Brain pericyte (primary cell): ENCODE results near the gene RENBP.

Experiments
- DNase-seq: peaks from one replicate; pipeline ENCODE4 v3.0.0-alpha.2; 2012; ENCODE audit warnings: low read depth, low spot score

Gene RENBP

DNA sequence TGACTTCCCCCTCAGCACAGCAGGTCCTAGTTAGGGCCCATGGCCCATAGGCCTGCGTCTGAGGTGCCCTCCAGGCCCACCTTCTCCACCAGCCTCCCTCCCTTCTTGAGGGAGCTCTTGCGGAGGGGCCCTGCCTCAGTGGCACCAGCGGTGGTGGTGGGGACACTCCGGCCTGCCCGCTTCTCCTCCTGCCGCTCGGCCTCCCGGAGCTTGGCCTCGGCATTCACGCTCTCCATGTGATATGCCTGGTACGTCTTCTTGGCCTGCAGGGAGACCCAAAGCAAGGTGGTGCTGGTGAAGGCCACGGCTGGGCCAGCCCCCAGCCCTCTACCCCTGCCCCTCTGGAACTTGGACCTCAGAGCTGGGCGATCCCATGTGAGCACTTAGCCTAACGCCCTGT, 23.9 kb downstream of the RENBP start:
- no peak for DNase-seq

DNA sequence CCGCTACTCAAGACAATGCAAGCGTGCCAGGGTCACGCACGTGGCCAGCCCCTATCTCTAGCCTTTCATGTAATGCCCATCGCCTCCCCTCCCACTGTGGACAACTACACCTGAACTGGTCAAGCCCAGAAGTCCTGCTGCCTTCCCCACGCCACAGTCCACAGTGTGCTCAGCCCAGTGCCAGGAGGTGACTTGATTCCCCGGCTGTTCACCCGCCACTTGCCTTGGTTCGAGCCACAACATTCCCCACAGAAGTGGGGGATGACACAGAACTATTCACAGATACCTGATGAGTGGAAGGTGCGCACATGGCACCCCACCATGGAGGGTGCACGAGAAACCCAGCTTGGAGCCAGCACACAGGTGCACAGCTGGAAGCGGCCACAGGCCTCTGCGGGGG, 25.2 kb downstream of the RENBP start:
- DNase-seq: no peak

DNA sequence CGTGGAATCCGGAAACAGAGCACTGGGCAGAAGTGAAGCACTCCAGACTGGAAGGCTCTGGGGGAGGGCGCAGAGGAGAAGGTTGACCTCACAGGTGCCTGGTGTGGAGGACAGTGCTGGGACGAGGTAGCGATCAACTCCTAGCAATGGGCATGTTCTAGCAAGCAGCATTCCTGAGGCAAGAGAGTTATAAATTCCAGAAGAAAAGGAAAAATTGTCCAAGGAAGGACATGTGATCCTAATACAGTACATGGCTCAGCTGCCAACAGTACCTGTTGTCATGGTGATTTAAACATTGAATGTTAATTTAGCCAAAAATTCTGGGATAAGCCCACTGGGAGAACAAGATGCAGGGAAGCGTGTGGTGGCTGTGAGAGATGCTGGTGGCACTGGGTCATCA, 26.6 kb downstream of the RENBP start:
- DNase-seq: no peak

DNA sequence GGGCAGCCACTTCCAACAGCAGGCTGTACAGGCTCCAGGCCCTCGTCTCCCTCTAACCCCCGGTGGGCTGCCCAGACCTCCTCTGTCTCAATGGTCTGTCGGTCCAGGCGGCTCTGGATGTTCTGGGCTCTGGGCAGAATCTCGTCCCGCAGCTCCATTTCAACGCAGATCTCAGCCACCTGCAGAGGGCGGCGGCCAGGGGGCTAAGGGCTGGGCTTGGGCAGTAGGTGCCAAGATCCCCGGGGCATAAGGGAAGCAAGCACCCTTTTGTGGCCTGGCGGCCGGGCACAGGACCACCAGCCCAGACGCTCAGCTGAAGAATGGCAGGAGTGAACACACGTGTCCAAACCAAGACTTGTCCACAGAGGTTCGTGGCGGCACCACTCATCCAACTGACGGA, 30.7 kb downstream of the RENBP start:
- DNase-seq: no peak

DNA sequence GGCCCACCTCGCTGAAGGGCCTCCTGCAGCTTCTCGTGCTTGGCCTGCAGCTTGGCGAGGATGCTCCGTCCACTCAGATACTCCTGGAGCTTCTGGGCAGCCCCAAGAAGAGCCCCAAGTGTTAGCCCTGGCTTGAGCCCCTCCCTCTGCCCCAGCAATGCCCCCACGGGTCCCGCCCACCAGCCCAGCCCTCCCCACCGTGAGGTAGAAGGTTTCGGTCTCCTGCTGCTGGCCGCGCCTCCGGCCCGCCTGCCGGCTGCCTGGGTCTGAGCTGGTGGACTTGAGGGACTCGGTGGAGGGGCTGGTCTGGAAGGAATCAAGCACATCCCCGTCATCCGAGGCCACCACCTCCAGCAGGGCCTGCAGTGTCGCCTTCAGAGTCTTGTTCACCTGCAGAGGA, 31.2 kb downstream of the RENBP start:
- no peak for DNase-seq

DNA sequence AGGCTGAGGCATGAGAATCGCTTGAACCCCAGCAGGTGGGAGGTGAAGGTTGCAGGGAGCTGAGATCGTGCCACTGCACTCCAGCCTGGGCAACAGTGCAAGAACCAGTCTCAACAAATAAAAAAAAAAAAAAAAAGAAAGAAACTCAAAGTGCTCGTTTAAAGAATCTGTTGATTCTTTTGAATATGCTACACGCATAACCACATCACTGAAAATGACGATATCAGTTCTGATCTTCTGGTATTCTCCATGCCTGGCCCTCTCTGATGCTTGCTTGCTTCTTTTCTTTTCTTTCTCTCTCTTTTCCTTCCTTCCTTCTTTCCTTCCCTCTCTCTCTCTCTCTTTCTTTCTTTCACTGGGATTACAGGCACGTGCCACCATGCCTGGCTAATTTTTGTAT, 32.6 kb downstream of the RENBP start:
- DNase-seq: no peak

DNA sequence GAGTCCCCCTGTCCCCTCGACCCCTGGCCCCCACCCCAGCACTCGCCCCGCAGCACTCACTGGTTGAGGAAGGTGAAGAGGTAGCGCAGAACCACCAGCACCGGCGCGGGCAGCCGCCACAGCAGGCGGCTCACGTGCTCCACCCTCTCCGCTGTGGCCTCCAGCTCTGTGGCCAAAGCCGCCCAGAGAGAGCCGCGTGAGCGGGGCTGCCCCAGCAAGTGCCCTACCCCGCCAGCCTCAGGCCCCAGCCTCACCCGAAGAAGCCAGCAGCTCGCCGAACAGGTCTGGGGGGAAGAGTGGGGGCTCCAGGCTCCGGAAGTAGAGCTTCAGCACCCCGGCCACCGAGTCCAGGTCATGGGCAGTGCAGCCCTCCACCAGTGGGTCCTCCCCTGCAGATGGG, 34.0 kb downstream of the RENBP start:
- no peak for DNase-seq

DNA sequence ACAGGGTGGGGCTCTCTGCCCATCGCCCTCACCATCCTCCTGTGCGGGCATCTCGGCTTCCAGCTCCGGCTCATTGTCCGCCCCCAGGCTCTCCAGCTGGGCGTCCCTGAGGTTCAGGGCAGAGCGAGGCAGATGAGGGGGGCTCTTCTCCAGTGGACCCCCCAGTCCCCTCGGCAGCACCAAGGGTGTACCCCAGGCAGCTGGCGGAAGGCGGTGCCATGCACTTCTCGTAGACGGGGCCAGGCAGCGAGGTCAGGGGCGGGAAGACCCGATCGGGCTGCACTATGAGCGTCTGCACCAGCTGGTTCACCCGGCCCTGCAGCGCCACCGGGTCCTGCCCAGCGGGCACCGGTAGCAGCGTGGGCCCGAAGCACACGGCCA, 34.5 kb downstream of the RENBP start:
- DNase-seq: no peak

DNA sequence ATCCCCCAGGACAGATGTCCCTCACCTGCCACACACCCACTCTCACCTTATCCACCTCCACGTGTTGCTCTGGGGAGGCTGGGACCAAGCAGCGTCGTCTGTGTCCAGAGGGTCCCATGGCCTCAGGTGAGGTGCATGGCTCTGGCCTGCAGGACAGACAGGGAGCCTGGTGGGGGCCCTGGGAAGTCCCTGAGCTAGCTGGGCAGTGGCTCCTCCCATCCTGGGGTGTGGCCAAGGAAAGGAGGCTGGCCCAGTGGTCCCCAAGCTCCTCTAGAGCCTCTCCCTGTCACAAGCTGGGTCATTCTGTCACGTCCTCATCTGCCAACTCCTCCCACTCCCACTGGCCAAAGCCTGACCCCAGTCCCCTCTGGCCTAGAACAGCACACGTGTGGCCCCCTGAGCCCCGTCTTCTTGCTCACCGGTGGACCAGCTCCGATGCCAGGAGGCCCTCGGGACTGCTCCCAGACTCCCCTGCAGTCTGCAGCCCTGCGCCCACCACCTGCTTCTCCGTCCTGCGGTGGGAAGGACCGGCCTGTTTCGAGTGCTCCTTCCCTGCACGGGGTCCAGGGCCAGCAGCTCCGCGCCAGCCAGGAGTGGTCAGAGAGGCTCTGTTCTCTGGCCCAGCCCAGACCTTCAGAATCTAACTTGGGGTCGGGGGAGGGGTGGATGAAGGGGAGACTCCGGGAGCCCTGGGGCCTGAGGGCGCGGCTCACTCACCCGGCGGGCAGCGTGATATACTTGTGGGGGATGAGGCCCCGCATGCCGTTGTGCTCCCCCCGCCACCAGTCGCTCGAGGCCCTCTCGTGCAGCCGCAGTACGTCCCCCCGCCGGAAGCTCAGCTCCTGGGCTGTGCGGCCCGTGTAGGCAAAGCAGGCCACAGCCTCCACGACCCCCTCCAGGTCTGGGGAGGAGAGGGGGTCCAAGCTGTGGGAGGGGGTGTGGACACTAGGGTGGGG, 35.1 kb downstream of the RENBP start:
- no peak for DNase-seq

DNA sequence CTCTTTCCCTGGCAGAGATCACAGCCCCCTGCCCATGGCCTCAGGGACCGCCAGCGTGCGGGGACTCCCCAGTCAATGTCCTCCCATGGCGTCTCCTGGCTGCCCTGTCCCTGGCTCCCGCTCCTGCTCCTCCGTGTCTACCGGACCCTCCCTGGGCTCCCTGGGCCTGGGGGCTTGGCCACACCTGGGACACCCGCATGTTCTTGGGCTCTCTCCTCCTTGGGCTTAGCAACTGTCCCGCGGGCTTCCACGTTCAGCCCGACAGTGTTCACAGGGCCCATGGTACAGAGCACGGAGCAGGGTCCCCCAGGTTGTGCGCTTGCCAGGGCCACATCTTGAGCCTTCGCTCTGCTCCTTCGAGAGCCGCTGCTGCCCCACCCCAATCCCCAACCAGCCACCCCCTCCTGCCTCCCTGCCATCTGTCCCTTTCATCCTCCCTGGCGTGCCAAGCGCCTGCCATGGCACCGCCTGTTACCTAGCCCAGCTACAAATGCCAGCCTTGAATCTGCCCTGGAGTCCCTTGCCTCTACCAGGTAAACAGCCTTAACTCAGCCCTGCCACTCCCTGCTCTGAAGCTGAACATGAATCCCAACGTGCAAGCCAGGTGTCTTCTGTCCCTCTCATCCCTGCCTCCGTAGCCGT, 36.1 kb downstream of the RENBP start:
- no peak for DNase-seq

DNA sequence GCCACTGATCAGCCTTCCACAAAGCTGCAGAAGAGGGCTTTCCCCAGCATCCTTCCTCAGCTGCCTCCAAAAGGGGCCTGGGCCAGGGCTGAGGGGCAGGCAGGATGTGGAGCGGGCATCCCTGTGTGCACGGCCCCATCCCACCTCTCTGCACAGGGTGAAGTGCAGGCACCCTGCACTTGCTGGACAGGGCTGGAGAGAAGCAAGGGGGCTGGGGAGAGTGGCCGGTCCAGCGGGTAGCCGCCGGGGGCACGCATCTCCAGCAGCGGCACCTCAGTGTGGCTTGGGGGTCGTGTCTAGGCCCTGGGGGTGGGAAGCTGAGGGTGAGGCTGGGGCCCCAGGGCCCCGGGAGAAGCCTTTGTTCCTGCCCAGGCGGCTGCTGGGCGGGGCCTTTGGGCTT, 37.0 kb downstream of the RENBP start:
- no peak for DNase-seq

DNA sequence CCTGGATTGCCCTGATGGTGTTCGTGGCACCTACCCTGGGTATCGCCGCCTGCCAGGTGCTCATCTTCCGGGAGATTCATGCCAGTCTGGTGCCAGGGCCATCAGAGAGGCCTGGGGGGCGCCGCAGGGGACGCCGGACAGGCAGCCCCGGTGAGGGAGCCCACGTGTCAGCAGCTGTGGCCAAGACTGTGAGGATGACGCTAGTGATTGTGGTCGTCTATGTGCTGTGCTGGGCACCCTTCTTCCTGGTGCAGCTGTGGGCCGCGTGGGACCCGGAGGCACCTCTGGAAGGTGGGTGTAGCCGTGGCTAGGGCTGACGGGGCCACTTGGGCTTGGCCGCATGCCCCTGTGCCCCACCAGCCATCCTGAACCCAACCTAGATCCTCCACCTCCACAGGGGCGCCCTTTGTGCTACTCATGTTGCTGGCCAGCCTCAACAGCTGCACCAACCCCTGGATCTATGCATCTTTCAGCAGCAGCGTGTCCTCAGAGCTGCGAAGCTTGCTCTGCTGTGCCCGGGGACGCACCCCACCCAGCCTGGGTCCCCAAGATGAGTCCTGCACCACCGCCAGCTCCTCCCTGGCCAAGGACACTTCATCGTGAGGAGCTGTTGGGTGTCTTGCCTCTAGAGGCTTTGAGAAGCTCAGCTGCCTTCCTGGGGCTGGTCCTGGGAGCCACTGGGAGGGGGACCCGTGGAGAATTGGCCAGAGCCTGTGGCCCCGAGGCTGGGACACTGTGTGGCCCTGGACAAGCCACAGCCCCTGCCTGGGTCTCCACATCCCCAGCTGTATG, 38.1 kb downstream of the RENBP start:
- no peak for DNase-seq

DNA sequence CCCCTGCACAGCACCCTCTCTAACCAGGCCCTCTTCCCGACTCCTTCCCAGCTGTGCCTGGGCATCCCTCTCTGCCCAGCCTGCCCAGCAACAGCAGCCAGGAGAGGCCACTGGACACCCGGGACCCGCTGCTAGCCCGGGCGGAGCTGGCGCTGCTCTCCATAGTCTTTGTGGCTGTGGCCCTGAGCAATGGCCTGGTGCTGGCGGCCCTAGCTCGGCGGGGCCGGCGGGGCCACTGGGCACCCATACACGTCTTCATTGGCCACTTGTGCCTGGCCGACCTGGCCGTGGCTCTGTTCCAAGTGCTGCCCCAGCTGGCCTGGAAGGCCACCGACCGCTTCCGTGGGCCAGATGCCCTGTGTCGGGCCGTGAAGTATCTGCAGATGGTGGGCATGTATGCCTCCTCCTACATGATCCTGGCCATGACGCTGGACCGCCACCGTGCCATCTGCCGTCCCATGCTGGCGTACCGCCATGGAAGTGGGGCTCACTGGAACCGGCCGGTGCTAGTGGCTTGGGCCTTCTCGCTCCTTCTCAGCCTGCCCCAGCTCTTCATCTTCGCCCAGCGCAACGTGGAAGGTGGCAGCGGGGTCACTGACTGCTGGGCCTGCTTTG, 38.9 kb downstream of the RENBP start:
- no peak for DNase-seq

DNA sequence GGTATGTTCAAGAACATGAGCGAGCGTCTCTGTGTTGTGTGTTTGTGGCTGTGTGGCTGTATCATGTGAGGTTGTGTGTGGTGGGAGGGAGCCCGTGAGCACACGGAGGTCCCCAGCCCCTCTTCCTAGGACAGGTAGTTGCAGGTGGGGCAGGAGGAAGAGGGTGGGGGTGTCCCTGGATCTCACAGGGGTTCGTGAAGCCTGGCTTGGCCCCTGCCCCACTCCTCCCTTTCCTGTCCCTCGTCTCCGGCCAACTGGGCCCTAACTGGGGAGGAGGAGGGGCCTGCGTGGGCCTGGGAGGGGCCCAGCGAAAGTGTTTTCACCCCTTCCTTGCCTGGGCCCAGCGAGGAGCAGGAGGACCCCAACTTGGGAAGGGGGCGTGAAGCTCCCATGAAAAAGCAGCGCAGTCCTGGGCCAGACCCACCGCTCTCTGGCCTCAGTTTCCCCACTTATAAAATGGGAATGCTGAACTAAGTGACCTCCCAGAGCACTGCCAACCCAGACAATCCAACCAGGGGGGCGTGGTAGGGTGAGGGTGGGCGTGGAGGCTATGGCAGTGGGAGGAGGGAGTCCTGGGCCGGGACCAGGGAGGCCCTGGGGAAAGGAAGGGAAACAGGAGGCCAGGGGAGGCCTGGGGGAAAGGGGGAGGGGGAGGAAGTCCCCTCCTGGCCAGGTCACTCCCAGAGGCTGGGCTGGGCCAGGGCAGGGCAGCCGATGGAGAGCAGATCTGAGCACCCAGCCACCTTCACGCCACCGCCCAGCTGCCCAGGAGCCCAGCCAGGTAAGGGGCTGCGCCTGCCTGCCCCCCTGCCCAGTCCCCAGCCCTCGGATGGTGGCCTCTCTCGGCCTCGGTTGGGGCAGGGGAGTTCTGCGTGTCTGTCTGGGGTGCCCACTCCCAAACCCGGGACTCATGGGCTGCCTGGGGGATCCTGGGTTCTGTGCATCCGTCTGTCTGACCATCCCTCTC, 40.2 kb downstream of the RENBP start, which contains the start of gene AVPR2:
Gene AVPR2, plus strand, starts transcription at position 683 of the 967 bp plus-strand sequence. CDS start 473 bp downstream, outside the sequence.
- no peak for DNase-seq

DNA sequence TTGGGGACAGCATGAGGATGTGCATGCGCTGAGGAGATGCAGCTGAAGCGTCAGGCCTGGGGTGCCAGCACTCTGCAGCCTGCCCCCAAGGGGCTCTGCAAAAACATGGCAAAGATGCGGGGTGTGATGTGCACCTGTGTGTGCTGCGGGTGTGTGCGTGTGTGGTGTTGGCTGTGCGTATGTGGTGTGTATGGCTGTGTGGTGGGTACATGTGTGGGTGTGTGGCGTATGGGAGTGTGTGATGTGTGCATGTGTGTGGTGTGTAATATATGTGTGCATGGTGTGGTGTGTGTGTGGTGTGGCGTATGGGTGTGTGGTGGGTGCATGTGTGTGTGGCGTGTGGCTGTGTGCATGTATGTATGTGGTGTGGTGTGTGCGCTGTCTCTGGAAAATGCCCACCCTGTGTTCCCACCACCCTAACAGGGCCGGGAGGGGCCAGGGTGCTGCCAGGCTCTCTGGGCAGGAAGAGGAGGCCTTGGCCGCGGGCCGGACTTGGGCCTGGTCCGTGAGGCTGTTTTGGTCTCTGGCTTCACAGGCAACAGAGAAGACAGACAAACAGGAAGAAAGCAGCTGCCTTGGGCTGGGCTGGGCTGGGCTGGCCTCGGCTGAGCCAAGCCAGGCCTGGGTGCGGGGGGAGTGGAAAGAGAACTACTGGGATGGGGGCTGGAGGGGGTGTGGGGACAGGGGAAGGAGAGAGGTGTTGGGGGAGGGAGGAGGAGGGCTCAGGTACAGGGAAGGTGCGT, 41.0 kb downstream of the RENBP start:
- DNase-seq: no peak

DNA sequence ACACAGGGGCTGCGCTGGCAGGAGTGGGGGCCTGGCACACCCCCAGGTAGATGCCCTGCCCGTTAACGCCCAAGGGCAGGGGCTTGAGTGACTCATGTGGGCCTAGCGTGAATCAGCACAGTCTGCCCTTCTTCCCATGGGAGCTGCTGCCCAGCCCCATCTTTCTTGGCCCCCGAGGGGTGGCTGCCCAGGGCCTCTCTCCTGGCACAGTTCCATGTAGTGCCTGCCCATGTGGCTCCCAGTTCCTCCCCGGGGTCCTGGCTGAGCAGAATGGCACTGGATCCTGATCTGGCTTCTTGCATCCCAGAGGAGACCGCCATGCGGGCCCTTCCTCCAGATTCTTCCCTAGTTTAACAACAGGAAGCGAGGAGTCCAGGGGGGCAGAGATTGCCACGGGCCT, 42.1 kb downstream of the RENBP start:
- no peak for DNase-seq

DNA sequence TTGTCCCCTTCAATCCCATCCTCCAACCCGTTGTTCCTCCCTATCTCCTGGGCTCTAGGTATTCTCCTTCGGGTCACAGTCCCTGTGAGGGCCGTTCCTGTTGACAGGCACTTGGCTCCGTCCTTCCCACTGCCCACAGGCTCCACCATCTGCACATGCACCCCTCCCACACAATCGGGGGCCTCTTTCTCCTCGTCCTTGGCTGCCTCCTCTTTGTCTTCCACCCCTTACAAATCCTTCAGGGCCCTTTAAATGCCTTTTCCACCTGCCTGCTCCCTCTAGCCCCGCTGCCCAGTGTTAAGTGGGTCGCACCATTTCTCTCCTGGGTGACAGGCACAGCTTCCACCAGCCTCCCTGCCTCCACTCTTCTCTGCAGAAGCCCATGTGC, 42.7 kb downstream of the RENBP start:
- no peak for DNase-seq

DNA sequence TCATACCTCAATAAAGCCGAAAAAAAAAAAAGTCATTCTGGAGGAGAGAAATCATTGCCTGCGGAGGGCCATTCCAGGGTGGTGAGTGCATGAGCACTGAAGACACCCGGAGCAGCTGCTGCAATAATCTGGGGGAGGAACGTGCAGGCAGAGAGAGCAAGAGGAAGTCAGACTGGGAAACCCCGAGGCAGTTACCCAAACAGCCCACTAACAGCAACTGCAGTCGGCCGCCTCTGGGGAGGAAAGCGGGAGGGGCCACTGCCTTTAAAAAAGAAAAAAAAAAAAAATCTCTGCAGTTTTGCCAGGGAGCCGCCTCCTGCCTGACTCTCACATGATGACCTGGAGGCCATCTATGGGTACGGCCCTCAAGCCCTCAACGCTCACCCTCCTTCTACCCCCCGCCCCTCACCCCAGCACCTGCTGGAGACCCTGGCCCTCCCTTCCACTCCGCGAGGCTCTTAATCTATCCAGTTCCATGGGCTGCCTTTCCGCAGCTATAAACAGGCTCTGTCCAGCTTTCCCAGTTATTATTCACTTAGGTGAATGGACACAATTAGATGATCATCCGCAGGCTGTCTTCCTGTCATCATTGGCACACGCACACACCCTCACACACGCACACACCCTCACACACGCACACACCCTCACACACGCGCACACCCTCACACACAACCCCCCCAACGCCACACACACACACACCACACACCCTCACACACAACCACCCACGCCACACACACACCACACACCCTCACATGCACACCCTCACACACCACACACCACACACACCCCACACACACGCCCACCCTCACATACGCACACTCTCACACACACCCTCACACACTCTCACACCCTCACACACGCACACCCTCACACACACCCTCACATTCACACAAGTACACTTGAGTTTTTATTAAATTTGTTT, 43.4 kb downstream of the RENBP start:
- no peak for DNase-seq

DNA sequence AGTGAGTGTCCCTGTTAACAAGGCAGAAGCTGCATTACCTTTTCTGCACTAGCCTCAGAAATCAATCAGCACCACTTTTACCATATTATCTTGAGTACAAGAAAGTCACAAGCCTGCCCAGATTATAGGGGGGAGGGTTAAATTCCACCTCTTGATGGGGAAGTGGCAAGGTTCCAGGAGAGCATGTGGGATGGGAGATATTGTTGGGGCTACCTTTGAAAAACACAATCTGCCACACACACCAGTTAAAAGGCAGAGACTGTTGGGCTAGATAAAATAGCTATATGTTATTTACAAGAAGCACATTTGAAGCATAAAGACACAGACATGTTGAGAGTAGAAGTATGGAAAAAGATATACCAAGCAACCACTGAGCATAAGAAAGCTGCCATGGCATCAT, 46.5 kb downstream of the RENBP start:
- DNase-seq: no peak
